Suppressor macrophage (primary cell): ENCODE measurements around the gene HPCAL1.

ENCODE experiments used
- DNase-seq, 4 experiments: peaks; one replicate each; pipeline ENCODE4 v3.0.0-alpha.2; 2020 to 2022

Gene HPCAL1

DNA sequence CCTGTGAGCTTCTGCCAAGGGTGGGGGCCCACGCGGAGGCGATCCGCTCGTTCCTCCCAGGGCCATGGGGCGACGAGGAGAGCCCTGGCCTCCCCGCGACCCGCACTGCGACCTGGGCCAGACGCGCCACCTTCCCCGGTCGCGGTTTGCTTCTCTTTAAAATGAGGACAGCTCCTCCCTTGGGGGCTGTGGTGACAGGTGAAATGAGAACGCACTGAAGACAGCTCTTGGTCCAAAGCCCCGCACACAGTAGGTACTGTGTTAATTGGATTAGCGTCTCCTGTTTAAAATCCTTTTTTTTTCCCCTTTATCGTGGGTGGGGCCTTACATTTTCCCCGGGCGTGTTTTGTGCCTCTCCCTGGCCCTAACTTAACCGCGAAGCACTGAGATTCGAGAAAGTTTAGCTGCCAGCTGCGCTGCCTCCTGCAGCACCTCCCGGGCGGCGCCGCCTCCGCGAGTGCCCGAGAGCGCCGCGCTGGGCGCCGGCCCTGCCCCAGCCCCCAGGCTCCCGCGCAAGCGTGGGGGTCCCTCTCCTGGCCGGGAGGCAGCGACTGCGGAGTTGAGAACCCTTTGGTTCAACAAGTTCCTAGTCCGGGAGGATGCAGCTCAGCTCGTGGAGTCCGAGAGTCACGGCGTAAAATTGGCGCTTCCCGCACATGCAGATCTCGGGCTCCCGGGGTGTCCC, 1.1 kb downstream of the HPCAL1 start:
- DNase-seq, result peak; percentile 68 to 86 (median 78)

DNA sequence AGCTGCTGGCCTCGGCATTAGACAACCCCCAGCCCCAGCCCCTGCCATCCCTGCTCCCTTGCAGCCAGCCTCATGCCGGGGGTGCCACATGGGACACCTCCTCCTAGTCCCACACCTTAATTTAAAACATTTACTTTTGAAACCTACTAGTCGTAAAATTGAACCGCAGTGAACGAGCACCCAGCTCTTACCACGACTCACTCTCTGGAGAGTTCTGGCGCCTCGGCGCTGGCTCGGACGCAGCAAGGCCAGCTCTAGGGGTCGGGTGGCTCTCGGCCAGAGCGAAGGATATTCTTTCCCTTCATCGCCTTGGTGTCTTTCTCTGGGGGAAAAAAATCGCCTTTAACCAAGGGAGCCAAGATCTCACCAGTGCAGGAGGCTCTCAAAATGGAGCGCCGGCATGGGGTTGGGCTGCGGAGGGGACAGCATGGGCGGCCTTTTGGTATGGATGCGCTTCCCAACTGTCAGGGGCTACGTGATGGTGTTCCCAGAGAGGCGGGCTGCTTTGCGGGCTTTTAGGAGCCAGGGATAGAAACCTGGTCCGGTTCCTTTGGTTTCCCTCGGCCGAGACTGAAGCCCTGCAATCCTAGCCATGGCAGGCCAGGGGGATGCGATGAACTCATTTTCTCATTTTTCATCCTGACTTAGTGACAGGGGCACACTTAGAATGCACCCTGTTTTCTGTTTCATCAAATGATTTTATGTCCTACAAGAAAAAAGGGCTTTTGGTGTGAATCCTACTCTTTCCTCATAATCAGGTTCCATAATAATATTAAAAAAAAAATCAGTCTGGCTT, 2.0 kb downstream of the HPCAL1 start:
- DNase-seq, result no peak

DNA sequence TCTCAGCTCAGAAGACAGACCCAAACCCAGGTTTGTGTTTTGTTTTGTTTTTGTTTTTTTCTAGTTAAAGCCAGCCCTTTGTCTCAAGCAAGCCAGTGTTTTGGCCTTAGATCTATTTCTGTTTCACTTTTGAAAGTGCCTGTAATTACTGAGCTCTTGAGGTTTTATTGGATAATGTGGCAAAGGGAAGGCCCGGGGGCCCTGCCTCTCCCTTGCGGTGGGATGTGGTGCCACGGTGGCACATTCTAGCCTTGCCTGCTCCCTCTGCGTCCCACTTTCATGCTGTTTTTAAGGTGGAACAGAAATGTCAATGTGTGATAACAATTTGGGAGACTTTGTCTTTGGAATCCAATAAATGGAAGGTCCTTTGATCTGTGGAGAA, 2.5 kb downstream of the HPCAL1 start:
- DNase-seq, result peak; percentile 40 to 60 (median 50)

DNA sequence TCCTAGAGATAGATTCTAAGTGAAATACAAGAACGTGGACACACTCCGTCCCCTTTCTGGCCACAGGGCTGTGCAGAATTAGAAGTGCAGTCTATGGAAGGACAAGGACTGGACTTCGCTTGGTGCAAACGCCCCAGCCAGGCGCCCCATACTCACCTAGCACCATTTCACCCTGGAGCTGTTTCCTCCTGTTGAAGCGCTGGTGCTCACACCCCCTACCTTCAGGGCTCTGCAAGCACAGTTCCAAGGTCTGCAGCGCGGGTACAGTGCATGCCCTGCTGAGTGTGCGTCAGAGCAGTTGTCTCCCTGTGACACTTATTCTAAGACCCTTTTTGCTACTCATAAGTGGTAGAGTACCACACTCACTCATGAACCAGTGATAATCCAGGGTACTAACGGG, 3.0 kb downstream of the HPCAL1 start:
- DNase-seq, result peak in 1 of 4 experiments; percentile 42

DNA sequence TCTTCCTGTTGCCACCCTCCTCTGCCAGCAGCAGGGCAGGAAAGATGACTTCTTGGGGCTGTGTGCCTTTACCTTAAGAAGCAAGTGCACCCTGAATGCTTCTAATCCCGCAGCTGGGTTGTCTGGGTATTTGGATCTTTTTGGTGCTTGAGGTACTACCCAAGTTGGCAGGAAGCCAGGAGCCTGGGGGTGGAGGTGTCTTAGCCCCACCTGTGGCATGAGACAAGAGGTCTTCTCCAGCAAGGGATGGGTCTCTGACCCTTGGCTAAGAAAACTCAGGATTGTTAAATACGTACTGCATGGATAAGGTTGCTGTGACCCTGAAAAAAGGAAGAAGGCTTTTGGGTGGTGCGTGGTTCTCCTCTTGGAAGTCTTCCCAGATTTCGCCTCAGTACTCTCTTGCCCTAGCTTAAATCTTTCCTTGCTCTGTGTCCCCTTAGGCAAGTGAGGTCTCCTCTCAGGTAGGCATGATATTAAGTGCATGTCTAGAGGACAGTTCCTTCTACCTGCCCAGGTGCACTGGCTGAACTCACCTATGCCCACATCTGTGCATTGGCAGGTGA, 4.3 kb downstream of the HPCAL1 start:
- peak in 3 of 4 experiments; percentile 31 to 41 (median 38) for DNase-seq

DNA sequence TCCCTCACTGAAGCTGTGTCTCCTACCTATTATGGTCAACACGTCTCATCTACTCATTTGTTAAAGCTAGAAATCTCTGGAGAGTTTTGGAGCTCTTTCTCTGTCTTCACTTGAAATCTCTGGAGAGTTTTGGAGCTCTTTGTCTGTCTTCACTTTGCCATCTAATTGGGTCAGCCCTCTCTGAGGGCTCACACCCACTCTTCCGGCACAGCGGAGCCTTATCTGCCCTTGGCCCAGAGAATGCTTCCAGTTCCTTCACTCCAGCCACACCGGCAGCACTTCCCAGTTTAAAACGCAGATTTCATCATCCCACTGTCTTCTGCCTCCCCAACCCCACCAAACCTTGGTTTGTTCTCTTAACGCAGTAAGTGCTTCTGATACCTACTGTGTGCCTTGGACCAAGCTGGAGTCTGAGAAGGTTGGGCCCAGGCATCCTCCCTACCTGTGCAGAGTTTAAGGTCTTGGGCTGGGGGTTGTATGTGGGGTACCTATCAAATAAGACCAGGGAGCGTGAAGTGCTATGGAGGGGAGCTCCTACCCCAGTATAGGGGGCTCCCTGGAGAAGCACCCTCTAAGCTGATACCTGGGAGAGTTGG, 5.0 kb downstream of the HPCAL1 start:
- DNase-seq, result peak; percentile 64 to 82 (median 76)

DNA sequence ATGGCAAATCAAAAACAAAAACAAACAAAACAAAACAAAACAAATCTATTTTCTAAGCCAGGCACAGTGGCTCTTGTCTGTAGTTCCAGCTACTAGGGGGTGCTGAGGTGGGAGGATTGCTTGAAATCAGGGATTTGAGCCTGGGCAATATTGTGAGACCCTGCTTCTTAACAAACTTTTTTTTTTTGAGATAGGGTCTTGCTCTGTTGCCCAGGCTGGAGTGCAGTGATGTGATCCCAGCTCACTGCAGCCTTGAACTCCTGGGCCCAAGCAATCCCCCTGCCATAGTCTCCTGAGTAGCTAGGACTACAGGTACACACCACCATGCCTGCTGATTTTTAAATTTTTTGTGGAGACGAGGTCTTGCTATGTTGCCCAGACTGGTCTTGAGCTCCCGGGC, 6.2 kb downstream of the HPCAL1 start:
- DNase-seq, result no peak

DNA sequence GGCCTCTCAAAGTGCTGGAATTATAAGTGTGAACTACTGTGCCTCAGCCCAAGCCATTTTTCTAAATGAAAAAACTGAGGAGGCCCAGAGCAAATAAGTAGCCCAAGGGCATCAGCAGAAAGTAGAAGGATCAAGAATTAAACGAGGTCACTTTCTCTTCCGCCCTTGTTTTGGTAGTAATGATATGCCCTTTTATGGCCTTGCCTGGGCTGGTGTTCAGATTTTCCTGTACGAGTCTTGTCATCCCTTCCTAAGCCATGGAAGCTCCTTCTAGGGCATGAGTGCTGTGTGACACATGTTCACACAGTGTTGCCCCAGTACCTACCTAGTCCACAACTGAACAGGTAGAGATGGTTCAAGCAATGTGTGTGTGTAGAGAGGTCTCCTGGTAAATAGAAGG, 6.6 kb downstream of the HPCAL1 start:
- no peak for DNase-seq

DNA sequence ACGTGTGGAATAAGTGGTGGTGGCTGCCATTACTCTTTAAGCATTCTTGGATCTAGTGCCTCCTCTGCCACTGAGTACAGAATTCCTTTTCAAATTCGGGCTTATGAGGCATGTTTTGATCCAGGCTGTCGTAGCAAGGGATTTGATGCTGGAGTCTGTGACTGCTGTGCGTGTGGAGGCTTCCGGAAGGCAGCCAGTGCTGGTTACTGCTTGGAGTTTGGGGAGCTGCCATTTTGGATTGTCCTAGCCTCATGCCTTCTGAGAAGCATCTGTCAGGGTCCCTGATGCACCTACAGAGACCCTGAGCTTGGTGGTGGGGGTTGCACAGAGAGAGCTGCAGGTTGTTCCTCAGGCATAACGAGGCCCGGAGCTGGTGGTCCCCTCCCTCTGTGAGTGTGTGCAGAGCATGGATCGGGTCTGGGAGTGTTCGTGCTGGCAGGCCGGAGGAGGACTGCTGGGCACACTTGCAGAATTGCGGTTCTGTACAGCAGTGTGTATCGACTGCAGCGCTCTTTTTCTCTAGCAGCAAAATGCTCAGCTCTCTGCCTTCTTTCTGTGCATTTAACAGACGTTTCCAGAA, 7.7 kb downstream of the HPCAL1 start:
- DNase-seq, result no peak

DNA sequence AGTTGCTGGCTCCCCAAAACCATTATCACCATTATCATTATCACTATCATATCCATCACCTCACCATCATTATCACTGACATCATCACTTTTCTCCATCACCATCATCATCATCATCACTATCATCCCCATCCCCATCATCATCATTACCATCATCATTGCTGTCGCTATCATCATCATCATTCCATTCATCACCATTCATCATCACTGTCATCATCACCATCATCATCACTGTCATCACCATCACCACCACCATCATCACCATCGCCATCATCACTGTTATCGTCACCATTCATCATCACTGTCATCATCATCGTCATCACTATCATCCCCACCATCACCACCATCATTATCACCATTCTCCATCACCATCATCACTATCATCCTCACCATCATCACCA, 9.0 kb downstream of the HPCAL1 start:
- DNase-seq, result no peak

DNA sequence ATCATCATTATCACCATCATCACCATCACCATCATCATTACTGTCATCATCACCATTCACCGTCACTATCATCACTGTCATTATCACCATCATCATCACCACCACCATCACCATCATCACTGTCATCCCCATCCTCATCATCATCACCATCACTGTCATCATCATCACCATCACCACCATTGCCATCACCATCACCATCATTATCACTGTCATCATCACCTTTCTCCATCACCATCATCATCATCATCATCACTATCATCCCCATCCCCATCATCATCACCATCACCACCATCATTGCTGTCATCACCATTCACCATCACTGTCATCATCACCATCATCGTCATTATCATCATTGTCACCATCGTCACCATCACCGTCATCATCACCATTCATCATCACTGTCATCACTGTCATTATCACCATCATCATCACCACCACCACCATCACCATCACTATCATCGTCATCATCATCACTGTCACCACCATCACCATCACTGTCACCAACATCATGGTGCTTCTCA, 9.8 kb downstream of the HPCAL1 start:
- no peak for DNase-seq

DNA sequence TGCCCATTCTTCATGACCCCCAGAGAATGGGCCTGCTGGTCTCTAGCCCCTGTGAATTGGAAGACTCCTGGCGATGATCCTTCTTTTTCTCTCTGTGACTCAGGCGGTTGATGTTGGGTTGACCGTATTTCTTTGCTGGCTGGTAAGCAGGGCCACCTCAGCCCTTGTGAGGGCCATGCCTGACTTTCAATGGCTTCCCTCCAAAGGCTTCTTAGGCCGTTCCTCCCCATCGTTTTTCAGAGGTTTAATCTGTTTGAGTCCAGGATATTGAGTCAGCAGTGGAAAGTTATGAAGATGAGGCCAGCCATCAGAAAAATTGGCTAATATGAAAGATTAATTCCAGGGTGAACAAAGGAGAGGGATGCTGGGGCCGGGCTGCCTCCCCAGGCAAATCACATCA, 13.6 kb downstream of the HPCAL1 start:
- no peak for DNase-seq

DNA sequence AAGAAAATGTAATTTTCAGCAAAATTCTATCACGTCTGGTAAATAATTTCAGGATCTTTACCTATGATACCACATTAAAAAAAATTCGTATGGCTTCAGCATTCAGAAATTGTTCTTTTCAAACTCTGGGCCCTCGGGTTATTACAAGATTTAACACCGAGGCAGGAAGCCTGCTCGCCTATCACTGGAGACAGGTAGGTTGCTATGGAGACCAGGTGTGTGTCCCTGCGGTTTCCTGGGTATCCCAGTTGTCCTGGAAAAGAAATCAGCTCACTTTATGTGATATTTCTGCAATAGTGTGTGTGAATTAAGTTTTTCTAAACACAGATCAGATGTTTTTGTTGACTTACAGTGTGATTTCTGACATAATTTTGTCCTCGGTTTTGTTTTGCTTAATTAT, 14.2 kb downstream of the HPCAL1 start:
- no peak for DNase-seq

DNA sequence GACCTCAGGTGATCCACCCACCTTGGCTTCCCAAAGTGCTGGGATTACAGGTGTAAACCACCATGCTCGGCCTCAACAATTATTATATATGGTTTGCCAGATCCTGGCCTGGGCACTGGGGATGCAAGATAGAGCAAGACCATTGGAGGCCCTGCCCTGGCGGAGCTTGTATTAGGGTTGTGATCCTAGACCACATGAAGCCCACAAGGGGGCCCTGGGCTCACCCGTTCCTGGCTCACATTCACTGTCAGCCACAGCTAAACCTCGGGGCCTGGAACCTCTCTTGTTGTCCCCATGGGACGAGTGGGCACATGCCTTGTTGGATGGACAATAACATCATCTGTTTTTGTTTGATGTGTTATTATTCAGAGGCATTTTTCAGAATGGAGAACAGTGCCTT, 14.9 kb downstream of the HPCAL1 start:
- no peak for DNase-seq

DNA sequence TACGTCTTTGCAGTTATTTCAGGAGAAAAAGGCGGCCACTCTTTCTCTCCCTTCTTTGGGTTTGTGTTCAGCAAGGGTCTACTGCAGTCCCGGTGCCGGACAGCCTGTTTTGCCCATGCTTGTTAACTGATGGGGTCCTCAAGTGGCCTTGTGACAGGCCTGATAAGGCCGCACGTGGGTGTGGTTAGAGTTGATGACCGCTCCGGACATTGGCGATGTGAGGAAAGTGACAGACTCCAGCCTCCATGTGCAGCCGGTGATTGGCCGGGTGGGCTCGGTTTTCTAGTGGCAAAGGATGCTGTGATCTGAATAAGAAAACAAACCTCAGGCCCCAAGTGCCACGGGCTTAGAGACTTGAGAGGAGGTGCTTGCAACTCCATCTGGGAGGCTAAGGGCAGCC, 15.6 kb downstream of the HPCAL1 start:
- no peak for DNase-seq

DNA sequence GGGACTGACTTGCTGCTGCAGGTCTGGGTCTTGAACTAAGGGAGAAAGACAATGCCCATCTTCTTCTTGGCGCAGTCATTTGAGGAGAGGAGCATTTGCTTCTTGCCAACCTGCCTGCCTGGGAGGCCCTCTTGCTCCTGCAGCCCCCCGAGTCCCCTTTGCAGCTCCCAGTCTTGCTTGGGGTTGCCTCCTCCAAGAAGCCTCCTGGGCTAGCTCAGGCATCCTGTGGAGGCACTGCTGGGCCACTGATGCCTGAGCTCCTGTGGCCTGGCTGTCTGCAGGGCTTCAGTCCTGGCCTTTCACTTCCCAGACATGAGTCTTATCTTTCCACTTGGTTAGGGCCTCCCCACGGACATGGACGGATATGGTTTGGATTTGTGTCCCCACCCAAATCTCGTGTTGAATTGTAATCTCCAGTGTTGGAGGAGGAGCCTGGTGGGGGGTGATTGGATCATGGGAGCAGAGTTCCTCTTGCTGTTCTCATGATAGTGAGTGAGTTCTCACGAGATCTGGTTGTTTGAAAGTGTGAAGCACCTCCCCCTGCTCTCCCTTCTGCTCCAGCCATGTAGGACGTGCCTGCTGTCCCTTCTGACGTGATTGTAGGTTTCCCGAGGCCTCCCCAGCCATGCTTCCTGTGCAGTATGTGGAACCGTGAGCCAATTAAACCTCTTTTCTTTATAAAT, 17.3 kb downstream of the HPCAL1 start:
- no peak for DNase-seq

DNA sequence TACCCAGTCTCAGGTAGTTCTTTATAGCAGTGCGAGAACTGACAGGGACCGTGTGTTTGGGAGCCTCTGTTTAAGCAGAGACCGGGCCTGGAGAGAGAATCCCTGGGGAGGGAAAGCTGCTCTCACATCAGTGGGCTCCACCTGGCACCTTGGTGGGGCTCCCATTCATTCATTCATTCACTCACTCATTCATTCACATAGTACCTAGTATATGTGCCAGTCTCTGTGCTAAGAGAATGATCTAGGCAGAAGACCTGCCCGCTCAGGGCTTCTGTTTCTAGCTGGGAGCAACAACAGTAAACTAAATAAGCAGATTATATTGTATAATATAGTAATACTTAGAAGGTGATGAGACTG, 17.8 kb downstream of the HPCAL1 start:
- DNase-seq, result no peak

DNA sequence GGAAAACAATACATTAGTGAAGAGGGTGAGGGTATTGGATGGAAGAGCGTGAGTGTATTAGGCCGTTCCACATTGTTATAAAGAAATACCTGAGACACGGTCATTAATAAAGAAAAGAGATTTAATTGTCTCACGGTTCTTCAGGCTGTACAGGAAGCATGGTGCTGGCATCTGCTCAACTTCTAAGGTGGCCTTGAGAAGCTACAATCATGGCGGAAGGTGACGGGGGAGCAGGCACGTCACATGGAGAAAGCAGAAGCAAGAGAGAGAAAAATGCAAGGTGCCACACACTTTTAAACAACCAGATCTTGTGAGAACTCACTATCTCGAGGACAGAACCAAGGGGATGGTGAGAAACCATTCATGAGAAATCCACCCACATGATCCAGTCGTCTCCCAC, 18.2 kb downstream of the HPCAL1 start:
- no peak for DNase-seq

DNA sequence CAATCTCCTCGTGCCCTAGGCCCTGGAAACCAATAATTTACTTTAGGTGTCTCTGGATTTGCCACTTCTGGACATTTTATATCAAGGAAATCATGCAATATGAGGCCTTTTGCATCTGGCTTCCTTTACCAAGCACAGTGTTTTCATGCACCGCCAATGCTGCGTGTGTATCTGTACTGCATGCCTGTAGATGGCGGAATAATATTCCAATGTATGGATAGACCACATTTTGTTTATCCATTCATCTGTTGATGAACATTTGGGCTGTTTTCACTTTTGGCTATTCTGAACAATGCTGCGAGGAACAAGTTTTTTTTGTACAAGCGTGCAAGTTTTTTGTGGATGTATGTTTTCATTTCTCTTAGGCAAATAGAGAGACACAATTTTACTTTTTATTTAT, 18.9 kb downstream of the HPCAL1 start:
- no peak for DNase-seq

DNA sequence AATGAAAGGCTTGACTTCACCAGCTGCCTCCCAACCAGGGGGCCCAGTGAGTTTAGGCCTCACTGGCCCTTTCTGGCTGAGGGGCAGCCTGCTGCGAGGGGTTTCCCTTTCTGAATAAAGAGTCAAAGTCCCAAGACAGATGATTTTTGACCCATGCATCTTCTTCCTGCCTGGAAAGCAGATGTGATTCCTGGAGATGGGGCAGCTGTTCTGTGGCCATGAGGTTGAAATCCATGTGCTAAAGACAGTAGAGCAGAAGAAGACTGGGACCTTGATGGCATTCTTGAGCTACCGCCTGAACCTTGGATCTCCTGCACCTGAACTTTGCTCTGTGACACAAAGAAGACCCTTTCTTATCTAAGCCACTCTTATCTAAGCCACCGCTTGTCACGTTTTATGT, 19.8 kb downstream of the HPCAL1 start:
- DNase-seq, result no peak

DNA sequence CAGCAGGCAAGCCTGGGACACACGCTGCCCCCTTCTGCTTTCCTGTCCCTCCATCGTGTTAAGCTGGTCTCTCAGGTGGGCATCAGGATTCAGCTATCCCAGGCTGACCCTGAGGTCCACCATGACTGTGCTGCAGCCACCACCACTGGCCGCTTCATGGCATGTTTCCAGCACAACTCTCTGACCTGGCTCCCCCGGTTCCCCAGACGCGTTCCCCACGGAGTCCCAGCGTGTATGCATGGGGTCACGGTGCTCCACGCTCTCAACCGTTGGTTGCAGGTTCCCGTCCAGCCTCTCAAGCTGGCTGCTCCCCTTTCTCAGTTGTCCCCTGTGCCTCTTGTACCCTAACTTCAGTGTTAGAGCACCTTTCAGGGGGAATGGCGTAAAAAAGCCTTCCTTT, 20.3 kb downstream of the HPCAL1 start:
- no peak for DNase-seq

DNA sequence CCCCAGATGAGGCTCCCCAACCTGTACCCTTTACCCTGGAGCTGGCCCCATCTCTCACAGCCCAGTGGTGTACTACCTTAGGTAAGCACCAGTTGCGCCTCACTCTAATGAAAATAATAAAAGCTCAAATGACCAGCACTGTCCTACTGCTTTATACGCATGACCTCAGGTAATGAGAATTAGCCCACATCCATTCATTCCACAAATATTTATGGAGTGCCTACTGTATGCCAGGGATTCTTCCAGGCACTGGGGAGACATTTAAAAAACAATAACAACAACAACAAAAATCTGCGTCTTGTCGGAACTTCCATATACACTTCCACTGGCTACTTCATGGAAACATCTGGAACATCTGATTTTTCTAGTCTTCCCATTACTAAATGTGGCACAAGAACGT, 20.8 kb downstream of the HPCAL1 start:
- no peak for DNase-seq
